ENCODE measurements around the gene HOGA1.

GRCh38 chr10:97538411-97538810 is 45.8 kb upstream of the HOGA1 start:
- no peak for TF ChIP-seq EZH2 (IDR thresholded peaks at IDR 0.05; ENCODE audit: borderline replicate concordance)
- TF ChIP-seq CTCF (IDR thresholded peaks at IDR 0.05; ENCODE audit: poor library complexity): no peak

Measured in hepatocyte (in vitro differentiated cells).